Epithelial cell of prostate (primary cell): Measurements from ENCODE around the gene MPZL1.
A peak's percentile ranks its signal among the peaks of the same experiment; 100 is the strongest.

ENCODE experiments used
- DNase-seq: peaks from one replicate; pipeline ENCODE4 v3.0.0-alpha.2; 2011; ENCODE audit warnings: low read depth, low spot score
- H3K27ac ChIP-seq: fragments of 450-650 bp; 2 replicates; pipeline ENCODE4 v1.5.1; 2017; ENCODE audit warnings: mild to moderate bottlenecking

Gene MPZL1

GRCh38 chr1:167746988-167747655, 25.3 kb downstream of the MPZL1 start:
- H3K27ac ChIP-seq: no peak overlapping the region
- DNase-seq: no peak

- H3K27ac ChIP-seq: no peak overlapping the region
- no peak for DNase-seq
Observed at GRCh38 chr1:167747988-167748387, 26.2 kb downstream of the MPZL1 start.

DNA sequence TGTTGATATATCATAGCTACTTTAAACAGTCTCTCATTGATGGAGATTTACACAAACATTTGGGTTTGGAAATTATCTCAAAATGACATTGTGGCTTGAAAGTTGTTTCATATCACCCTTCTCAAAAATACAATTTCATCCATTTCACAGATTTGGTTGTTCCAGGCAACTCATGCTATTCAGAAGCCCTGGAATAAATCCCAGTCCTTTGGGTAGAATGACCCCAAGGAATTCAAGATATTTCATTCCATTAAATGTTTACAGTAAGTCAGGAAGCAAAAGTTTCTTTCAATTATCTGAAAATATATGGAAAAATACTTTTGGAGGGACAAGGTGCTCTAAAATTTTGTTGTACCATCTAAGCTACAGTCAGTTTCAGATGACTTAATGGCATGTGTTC, 27.1 kb downstream of the MPZL1 start:
- H3K27ac ChIP-seq: no peak overlapping the region
- no peak for DNase-seq

DNA sequence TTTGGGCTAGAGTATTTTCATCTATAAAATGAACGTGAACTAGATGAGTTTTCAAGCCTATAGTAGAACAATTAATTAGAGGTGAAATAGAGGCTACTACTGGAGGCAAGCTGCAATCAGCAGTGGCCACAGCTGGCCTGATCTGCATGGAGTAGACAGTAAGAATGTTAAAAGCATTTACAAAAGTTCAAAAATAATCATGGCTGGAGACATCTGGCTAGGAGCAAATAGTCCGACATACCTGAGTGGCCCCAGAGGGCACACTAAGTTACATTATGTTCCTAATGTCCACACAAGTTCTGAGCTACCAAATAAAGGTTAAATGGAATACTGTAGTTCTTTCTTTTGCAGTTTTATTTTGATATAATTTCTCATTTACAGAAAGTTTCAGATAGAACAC, 28.0 kb downstream of the MPZL1 start:
- no peak overlapping the region for H3K27ac ChIP-seq
- no peak for DNase-seq

DNA sequence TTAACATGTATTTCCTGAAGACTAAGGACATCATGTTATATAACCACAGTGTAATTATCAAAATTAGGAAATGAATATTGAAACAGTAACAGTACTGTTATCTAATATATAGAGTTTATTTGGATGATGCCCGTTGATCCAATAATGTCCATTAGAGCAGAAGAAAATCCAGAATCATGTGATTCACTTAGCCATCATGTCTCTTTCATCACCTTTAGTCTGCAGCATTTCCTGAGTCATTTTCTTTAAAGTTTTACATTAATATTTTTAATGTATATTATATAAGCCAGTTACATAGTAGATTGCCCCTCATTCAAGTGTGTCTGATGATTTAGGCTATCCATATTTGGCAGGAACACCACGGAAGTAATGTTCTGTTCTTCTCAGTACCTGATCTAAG, 28.9 kb downstream of the MPZL1 start:
- DNase-seq: no peak
- H3K27ac ChIP-seq: peak overlapping the region; percentile 76

DNA sequence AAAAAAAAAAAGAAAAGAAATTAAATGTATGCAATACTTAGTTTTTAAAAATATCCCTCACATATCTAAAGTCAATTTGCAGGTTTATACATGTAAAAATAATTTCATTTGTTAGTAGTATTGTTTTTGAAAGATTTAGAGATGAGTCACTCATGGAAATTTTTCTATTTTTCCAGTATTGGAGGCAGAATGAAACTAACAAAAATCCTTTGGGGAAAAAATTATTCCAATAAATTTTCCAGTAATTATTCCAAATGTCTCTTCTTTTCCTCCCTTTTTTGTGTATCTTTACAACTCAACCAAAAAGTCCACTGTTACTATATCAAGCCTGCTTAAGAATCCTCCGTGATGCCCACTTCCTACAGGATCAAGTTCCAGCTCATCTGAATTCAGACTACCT, 29.9 kb downstream of the MPZL1 start:
- H3K27ac ChIP-seq: peak overlapping the region; percentile 76
- DNase-seq: no peak

DNA sequence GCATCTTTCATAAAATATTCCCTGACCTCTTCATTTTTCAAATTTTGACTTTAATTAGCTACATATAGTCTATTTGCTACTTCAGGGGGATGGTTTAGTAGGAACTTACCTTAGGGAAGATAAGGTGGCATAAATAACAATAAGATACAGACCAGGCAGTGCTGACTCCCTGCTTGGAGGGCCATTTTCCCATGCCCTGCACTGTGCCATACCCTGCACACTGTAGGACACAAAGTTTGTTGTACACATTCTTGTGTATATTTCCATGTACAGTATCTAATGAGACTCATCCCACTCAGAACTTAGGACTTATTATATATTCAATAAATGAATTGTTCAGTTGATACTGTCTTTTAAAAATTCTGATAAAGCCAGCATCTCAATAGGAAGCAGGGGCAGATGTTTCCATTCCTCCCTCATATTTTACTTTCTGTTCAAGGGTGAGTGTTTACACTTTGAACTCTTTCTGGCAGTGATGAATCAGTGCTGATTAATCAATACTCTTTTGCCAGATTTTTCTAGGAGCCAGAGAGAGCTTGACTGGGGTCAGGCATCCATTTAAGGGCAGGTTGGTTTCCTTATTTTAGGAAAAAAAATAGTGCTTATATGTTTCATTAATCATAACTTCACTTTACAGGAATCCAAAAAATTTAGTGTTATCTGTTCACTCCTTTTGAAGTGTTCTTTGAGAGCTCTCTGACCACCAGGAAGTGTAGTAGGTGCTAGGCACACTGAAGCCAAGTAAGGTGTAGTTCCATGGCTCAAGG, 30.6 kb downstream of the MPZL1 start:
- no peak for DNase-seq
- peak overlapping the region; percentile 76 for H3K27ac ChIP-seq

DNA sequence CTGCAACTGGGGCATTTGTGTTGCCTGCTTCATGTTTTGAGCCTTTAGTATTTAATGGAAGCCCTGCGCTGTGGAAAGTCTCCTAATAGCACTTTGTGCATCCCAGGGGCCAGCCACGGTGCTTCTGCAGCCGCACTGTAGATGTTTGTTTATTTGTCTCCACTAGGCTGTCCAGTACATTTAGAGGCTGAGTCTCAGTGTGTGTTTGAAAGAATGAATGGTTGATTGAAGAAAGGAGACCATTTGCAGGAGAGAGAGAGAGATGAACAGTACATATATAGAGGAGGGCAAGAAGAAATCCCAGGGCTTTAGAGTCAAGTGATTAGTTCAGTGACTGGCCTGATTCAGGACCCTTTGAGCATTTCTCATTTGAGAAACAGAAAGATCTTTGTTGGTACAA, 33.9 kb downstream of the MPZL1 start:
- DNase-seq: no peak
- no peak overlapping the region for H3K27ac ChIP-seq

DNA sequence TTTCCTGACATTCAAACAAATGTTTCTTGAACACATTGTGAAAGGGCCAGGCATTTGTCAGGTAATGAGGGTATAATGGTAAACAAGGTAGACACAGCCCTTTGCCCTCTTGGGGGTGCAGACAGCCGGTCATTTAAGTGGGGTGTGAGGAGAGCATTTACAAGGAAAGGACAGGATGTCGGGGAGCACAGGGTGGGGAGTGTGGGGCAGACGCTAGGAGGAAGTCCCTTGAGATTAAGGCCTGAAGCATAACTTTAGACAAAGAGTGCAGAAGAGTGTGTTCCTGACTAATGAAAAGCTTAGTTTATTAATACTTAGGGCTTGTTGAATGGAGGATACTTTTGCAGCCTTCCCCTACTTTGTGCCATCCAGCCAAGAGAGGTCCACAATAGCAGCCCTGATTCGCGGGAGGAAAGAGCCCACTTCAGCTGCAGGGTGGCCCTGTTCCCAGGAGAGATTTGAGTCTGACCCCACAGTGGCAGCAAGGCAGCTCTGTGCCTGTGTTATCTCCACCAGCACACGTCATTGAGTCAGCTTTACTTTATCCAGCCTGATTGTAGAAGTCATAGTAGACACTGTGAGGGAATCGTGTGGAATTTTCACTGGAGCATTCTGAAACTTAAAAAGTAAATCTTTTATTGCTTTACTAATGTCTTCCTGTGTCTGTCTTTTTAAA, 35.1 kb downstream of the MPZL1 start:
- H3K27ac ChIP-seq: no peak overlapping the region
- no peak for DNase-seq

DNA sequence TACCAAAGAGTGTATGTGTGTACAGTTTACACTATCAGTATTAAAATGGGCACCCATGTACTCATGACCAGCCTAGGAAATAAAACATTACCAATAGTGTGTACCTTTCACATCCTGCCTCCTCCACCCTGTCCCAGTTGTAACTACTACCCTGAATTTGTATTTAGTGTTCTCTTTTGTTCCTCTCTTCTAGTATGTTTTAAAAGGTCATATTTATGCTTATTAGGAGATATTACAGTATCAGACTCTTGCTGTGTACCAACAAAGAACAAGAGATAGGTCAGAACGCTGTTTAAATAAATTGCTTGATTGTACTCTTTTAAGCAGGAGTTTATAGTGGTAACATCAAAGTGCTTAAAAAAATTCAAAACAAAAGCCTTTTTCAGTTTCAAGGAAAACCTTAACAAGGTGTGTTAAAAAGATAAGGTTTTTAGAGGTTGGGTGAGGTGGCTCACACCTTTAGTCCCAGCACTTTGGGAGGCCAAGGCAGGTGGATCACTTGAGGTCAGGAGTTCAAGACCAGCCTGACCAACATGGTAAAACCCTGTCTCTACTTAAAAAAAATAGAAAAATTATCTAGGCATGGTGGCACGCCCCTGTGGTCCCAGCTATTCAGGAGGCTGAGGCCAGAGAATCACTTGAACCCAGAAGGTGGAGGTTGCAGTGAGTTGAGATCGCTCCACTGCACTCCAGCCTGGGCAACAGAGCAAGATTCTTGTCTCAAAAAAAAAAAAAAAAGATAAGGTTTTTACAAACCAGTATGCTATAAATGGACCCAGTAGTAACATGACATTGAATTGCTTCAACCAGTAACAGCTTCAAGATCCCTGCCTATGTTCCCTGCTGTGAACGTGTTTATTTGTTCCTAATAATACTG, 35.9 kb downstream of the MPZL1 start:
- H3K27ac ChIP-seq: no peak overlapping the region
- DNase-seq: no peak

GRCh38 chr1:167761400-167761799, 39.6 kb downstream of the MPZL1 start:
- H3K27ac ChIP-seq: no peak overlapping the region
- DNase-seq: no peak

DNA sequence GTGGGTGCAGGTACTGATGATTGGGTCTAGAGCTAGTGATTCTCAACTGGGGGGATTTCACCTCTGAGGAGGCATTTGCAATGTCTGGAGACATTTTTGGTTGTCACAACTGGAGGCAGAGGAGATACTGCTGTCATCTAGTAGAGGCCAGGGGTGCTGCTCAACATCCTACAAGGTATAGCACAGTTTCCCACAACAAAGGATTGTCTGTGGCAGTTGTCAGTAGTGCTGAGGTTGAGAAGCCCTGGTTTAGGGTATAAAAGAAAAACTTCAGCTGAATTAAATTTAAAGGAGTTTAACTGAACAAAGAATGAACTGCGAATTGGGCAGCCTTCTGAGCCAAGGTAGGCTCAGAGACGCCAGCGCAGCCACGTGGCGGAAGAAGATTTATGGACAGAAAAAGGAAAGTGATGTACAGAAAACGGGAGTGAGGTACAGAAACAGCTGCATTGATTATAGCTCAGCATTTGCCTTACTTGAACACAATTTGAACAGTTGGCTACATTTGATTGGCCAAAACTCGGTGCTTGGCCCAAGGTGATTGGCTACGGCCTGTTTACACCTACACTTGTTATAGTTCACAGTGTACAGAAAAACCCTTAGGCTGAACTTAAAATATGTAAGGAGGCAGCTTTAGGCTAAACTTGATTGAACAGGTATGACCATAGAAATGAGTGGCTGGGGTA, 40.4 kb downstream of the MPZL1 start:
- DNase-seq: no peak

DNA sequence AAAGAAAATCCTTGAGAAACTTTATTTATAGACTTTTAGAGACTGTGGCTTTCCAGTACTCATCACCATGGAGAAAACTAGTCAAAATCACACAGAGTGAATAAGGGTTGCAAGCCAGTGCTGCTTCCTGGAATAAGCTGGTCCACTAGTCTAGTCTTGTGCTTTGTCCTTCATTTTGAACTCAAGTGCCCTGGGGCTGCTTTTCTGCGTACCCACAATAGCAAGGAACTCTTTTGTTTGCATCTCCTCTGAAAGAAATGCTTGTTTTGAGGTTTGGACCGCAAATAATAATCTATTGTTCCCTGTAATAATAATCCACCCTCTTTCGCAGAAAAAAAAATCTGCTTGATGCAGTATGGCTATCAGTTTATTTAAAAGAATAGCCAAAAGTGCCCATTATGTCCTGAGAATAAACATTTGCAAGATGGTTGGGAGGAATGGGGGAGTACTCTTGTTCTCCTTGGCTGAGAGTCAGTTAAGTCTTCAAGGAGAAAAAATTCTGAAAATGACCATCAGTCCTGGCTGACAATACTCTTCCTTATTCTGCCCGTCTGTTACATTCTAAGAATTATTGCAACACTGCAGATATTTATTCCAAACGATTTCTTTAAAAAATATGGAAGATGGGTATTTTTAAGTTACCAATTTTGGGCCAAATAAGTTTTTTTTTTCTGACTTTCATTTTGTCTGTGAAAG, 41.9 kb downstream of the MPZL1 start:
- no peak overlapping the region for H3K27ac ChIP-seq
- DNase-seq: no peak

More for the DNA sequence above, 40.4 kb downstream of the MPZL1 start:
- H3K27ac ChIP-seq: no peak overlapping the region

DNA sequence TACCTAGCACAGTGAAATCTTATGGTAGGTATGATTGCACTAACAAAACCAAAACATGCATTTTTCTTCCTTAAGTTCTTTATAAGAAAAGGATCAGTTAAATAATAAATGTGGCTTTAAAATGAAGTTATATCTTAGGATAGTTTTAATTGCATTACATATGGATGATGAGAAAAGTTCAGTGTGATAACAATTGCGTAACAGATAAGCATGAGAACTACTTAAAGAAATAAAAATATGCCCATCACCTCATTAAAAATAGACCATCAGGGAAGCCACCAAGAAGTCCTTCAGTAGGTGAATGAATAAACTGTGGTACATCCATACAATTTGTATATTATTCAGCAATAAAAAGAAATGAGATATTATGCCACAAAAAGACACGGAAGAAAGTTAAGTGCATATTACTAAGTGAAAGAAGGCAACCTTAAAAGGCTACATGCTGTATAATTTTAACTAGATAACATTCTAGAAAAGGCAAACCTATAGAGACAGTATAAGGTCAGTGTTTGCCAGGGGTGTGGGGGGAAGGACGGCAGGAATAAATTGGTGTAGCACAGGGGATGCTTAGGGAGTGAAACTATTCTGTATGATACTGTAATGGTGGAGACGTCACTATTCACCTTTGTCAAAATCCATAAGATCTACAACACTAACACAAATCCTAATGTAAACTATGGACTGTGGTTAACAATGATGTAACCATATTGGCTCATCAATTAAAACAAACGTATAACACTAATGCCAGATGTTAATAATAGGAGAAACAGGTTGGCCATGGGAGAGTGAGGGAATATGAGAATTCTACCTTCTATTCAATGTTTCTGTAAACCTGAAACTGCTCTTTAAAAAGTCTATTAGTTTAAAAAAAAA, 42.9 kb downstream of the MPZL1 start:
- no peak overlapping the region for H3K27ac ChIP-seq
- no peak for DNase-seq

DNA sequence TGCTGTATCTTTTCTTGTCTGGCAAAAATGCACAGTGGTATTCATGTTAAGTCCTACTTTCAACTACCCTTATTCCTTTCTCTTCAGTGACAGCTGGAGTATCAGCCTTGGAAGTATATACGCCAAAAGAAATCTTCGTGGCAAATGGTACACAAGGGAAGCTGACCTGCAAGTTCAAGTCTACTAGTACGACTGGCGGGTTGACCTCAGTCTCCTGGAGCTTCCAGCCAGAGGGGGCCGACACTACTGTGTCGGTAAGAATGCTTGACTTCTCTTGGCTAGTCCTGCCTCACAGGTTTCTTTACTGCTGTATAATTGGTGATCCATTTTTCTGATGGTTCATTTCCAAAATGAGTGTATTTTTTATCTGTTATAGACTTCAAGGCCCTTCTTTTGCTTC, 43.7 kb downstream of the MPZL1 start:
- no peak overlapping the region for H3K27ac ChIP-seq
- DNase-seq: no peak

- no peak for DNase-seq
- peak overlapping the region; percentile 5 for H3K27ac ChIP-seq
Observed at GRCh38 chr1:167766538-167766937, 44.8 kb downstream of the MPZL1 start.

- no peak for DNase-seq
- H3K27ac ChIP-seq: no peak overlapping the region
Observed at GRCh38 chr1:167767761-167768160, 46.0 kb downstream of the MPZL1 start.

GRCh38 chr1:167770127-167770526, 48.3 kb downstream of the MPZL1 start:
- H3K27ac ChIP-seq: no peak overlapping the region

More at GRCh38 chr1:167770127-167770526, 48.3 kb downstream of the MPZL1 start:
- DNase-seq: no peak
